Body of pancreas (tissue), 4 donors: Measurements from ENCODE around the gene IFI6. TPM values are rescaled to one million over a fixed set of nuclear protein-coding genes. Genes with fewer than 3 reads are reported as not detected.

ENCODE experiments used
- ATAC-seq: fragments of 150-250 bp; one replicate; pipeline ENCODE4 v1.9.1; 2016
- DNase-seq, 4 donors: peaks; one replicate each; pipeline ENCODE4 v3.0.0-alpha.2; 2019
- H3K27ac ChIP-seq, 4 donors: fragments of 200-600 bp; sonication (generic); 1 replicate in 3 of 4; 2 replicates in 1 of 4; pipeline versions ENCODE4 v1.5.1 to v1.6.1; 2016 to 2019; ENCODE audit warnings: mild to moderate bottlenecking in 1 of 4, mixed read lengths in 1 of 4, moderate library complexity in 1 of 4
- H3K27me3 ChIP-seq, 2 donors: fragments of 200-600 bp; sonication (generic); one replicate each; pipeline ENCODE4 v1.6.0; 2016; ENCODE audit warnings: mild to moderate bottlenecking in 1 of 2
- H3K36me3 ChIP-seq, 2 donors: fragments of 200-600 bp; sonication (generic); replicated peaks in 1 of 2; 2 replicates each; pipeline ENCODE4 v1.5.1; 2016; ENCODE audit warnings: low read depth in 2 of 2; ENCODE audit not compliant: insufficient read depth in 1 of 2
- H3K4me1 ChIP-seq: fragments of 200-600 bp; sonication (generic); one replicate; pipeline ENCODE4 v1.6.0; 2016
- H3K4me3 ChIP-seq, 2 donors: fragments of 200-600 bp; sonication (generic); 1 replicate in 1 of 2; 2 replicates in 1 of 2; pipeline ENCODE4 v1.5.1; 2016 to 2019
- H3K9me3 ChIP-seq, 3 donors: fragments of 200-600 bp; sonication (generic); 1 replicate in 2 of 3; 2 replicates in 1 of 3; pipeline ENCODE4 v1.5.1; 2016
- POLR2A ChIP-seq, 3 donors: fragments of 450-650 bp; IDR thresholded peaks; one replicate each; pipeline ENCODE4 v1.6.1; 2016; ENCODE audit warnings: antibody characterized with exemption in 3 of 3, mild to moderate bottlenecking in 2 of 3
- WGBS, 2 donors: methylation state at CpG; one replicate each; pipeline ENCODE4 v1.1.5; 2017; 5-methylcytosine and 5-hydroxymethylcytosine counted together
- intact Hi-C: fragments of 100-400 bp; cut with DNase I; formaldehyde crosslinking; loops from one replicate; pipeline ENCODE4 v1.15.1; 2023
- total RNA-seq, 2 donors: library from RNA; depleted of rRNA; stranded (reverse); fragments of >200 nt; gene quantifications; one replicate each; pipeline ENCODE4 v1.1.0, GENCODE V29; 2016
- TF ChIP-seq, protein P1 (sequence below), 7 experiments: fragments of 450-650 bp in 4 of 7; fragments of 200-600 bp in 3 of 7; sonication (generic) in 3 of 7; IDR thresholded peaks; one replicate each; pipeline ENCODE4 v1.5.1; 2016 to 2019; ENCODE audit warnings: antibody characterized with exemption in 7 of 7

The IFI6 gene
- total RNA-seq, 2 donors from 2014 or later = 54.0 to 58.0 TPM

GRCh38 chr1:27652111-27652864 is 19.7 kb downstream of the IFI6 start:
- H3K27ac ChIP-seq = no peak overlapping the region
- intact Hi-C loops = no loop called here
- no peaks in the 10 kb centered on the region for H3K9me3 ChIP-seq
- ATAC-seq (no peak), DNase-seq (no peak)
- no peak overlapping the region for H3K4me3 ChIP-seq
- 72 to 87% methylated on average over 5 of the region's 5 CpGs for WGBS, 2 donors
- no peaks in the 10 kb centered on the region for H3K27me3 ChIP-seq
- no peaks in the 10 kb centered on the region for H3K36me3 ChIP-seq
- peaks cover 4% of the 10 kb centered on the region for H3K4me1 ChIP-seq
- no peak for TF ChIP-seq POLR2A (IDR thresholded peaks at IDR 0.05)
- TF ChIP-seq, protein P1, sequence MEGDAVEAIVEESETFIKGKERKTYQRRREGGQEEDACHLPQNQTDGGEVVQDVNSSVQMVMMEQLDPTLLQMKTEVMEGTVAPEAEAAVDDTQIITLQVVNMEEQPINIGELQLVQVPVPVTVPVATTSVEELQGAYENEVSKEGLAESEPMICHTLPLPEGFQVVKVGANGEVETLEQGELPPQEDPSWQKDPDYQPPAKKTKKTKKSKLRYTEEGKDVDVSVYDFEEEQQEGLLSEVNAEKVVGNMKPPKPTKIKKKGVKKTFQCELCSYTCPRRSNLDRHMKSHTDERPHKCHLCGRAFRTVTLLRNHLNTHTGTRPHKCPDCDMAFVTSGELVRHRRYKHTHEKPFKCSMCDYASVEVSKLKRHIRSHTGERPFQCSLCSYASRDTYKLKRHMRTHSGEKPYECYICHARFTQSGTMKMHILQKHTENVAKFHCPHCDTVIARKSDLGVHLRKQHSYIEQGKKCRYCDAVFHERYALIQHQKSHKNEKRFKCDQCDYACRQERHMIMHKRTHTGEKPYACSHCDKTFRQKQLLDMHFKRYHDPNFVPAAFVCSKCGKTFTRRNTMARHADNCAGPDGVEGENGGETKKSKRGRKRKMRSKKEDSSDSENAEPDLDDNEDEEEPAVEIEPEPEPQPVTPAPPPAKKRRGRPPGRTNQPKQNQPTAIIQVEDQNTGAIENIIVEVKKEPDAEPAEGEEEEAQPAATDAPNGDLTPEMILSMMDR (IDR thresholded peaks at IDR 0.05) = no peak

DNA sequence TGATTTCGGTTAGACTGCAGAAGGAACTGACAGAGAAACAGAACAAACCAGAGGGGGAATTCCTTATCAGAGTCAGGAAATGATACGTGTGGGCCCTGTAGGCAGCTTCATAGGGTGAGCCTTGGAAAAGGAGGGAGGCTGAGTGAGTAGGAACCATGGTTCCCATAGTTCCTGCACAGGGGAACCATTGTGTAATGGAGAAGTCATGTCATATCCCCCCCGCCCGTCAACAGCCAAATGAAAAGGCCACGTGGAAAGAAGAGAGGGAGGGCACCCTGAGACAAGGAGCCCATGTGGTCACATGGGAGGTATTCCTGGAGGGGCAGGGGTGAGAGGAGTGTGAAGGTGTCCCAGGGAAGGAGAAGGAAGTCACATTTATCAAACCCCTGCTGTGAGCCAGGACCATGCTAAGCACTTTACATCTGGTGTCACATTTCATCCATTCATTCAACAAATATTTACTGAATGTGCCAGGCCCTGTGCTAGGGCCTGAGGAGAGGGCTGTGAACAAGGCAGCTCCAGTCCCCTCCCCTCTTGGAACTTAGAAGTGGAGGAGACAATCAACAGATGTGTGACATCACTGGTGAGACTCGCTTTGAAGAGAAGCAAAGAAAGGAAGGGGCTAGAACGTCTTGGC is 21.3 kb downstream of the IFI6 start:
- H3K27me3 ChIP-seq = no peaks in the 10 kb centered on the region
- no peaks in the 10 kb centered on the region for H3K9me3 ChIP-seq
- H3K27ac ChIP-seq = peak overlapping the region in 1 of 4 donors; percentile 31
- DNase-seq (peak in 1 of 4 donors; percentile 42), ATAC-seq (peak; percentile 38)
- intact Hi-C loops = no loop called here
- WGBS, 2 donors = 44 to 51% methylated on average over 7 of the region's 7 CpGs
- H3K36me3 ChIP-seq = no peaks in the 10 kb centered on the region
- no peak for TF ChIP-seq POLR2A (IDR thresholded peaks at IDR 0.05)
- TF ChIP-seq, protein P1 (IDR thresholded peaks at IDR 0.05) = no peak
- H3K4me3 ChIP-seq = no peak overlapping the region
- H3K4me1 ChIP-seq = peaks cover 4% of the 10 kb centered on the region

DNA sequence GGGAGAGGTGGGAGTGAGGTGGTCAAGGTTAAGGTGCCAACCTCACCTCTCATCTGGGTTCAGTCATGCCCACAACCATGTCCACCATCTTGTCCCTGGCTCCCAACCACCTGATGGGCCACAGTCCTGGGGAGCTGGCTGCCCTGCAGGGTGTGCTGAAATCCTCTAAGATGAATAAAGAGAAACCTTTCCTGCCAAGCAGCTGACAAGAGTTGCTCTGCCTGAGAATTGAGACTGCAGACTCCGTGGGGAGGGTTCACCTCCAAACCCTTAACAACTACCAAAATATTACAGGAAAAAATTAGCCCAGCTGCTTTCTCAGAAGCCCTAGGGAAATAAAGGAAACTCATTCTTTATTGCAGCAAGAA is 21.8 kb downstream of the IFI6 start:
- ATAC-seq = no peak
- H3K9me3 ChIP-seq = no peaks in the 10 kb centered on the region
- no peak for TF ChIP-seq POLR2A (IDR thresholded peaks at IDR 0.05)
- TF ChIP-seq, protein P1 (IDR thresholded peaks at IDR 0.05) = no peak
- intact Hi-C loops = no loop called here
- no peaks in the 10 kb centered on the region for H3K36me3 ChIP-seq
- H3K27me3 ChIP-seq = no peaks in the 10 kb centered on the region
- no peak for DNase-seq
- no peaks in the 10 kb centered on the region for H3K4me1 ChIP-seq
- no peak overlapping the region for H3K4me3 ChIP-seq
- H3K27ac ChIP-seq = peak overlapping the region in 1 of 4 donors; percentile 31
- 59 to 67% methylated on average over 1 of the region's 1 CpG for WGBS, 2 donors

GRCh38 chr1:27649306-27649635 is 22.7 kb downstream of the IFI6 start:
- H3K36me3 ChIP-seq = no peaks in the 10 kb centered on the region
- 88 to 89% methylated on average over 11 of the region's 11 CpGs for WGBS, 2 donors
- intact Hi-C loops = no loop called here
- ATAC-seq (no peak), DNase-seq (no peak)
- H3K4me3 ChIP-seq = no peak overlapping the region
- no peaks in the 10 kb centered on the region for H3K27me3 ChIP-seq
- no peak for TF ChIP-seq POLR2A (IDR thresholded peaks at IDR 0.05)
- TF ChIP-seq, protein P1 (IDR thresholded peaks at IDR 0.05) = no peak
- no peak overlapping the region for H3K27ac ChIP-seq
- H3K9me3 ChIP-seq = no peaks in the 10 kb centered on the region
- H3K4me1 ChIP-seq = no peaks in the 10 kb centered on the region
